K562 (cell line): Measurements from ENCODE around the gene TUBGCP6. TPM values are rescaled to one million over a fixed set of nuclear protein-coding genes. Genes with fewer than 3 reads are reported as not detected.

Experiments
- ATAC-seq: fragments of 200-7000 bp; cut with Tn5 transposase; 3 replicates; pipeline ENCODE4 v1.9.1; 2020; ENCODE audit warnings: moderate library complexity
- BruUV-seq: library from RNA; stranded (reverse); fragments of 400-500 nt; replicated peaks from 2 replicates; lab custom pipeline; 2021; lab: Mats Ljungman, UMichigan
- CTCF ChIA-PET: fragments of 300-600 bp; formaldehyde crosslinking; extraction: SDS; loops from one replicate; lab custom pipeline; 2021; ENCODE audit warnings: low intra/inter-chr PET ratio; lab: Yijun Ruan, JAX
- POLR2A ChIA-PET: fragments of 300-600, 350-650 bp; sonication (Branson Sonifier 250); formaldehyde crosslinking; extraction: SDS; loops from one replicate; lab custom pipeline; 2021; ENCODE audit warnings: antibody characterized with exemption, inconsistent platforms; lab: Yijun Ruan, JAX
- DNase-seq, 4 experiments: peaks; one replicate each; pipeline versions ENCODE4 v3.0.0 to v3.0.0-alpha.2; 2011 to 2018; ENCODE audit warnings: low spot score in 3 of 4, mixed read lengths in 3 of 4; ENCODE audit errors: extremely low read depth in 1 of 4
- FAIRE-seq: peaks from 2 replicates; lab custom pipeline; 2011; peaks lifted over from hg19 to GRCh38; lab: Jason Lieb, UNC
- H2AFZ ChIP-seq: 2 replicates; pipeline ENCODE4 v1.6.0; 2011; ENCODE audit warnings: low read depth, low read length, control low read depth, inconsistent platforms
- H3K27ac ChIP-seq: fragments of 200-600 bp; 3 replicates; pipeline ENCODE4 v1.8.0; 2011; ENCODE audit warnings: low read depth, mild to moderate bottlenecking, control low read depth, inconsistent platforms, low read length, moderate library complexity, mixed read lengths; ENCODE audit errors: extremely low read depth
- H3K27me3 ChIP-seq, 2 experiments: fragments of 300-600 bp in 1 of 2; 2 replicates in 1 of 2; 3 replicates in 1 of 2; pipeline versions ENCODE4 v1.6.0 to v1.8.0; 2011; ENCODE audit warnings: inconsistent platforms in 2 of 2, low read length in 2 of 2, mild to moderate bottlenecking in 1 of 2, mixed read lengths in 1 of 2, moderate library complexity in 1 of 2; ENCODE audit not compliant: control insufficient read depth in 2 of 2, insufficient read depth in 2 of 2
- H3K36me3 ChIP-seq: fragments of 300-600 bp; 3 replicates; pipeline ENCODE4 v1.8.0; 2011; ENCODE audit warnings: mild to moderate bottlenecking, low read length, inconsistent platforms; ENCODE audit not compliant: control insufficient read depth, insufficient read depth
- H3K4me1 ChIP-seq, 2 experiments: fragments of 200-600 bp in 1 of 2; replicated peaks in 1 of 2; 2 replicates in 1 of 2; 3 replicates in 1 of 2; pipeline versions ENCODE4 v1.5.1 to v1.8.0; 2011; ENCODE audit warnings: inconsistent platforms in 2 of 2, low read length in 2 of 2, mild to moderate bottlenecking in 1 of 2, mixed read lengths in 1 of 2, moderate library complexity in 1 of 2; ENCODE audit not compliant: control insufficient read depth in 2 of 2, insufficient read depth in 2 of 2
- H3K4me2 ChIP-seq: 2 replicates; pipeline ENCODE4 v1.6.1; 2011; ENCODE audit warnings: low read length, control low read depth, inconsistent platforms, mixed read lengths; ENCODE audit not compliant: insufficient read depth
- H3K4me3 ChIP-seq: fragments of 200-600 bp; sonication (generic), shearing (Covaris generic); 2 replicates; pipeline ENCODE4 v1.5.1; 2016; ENCODE audit warnings: control low read depth, inconsistent platforms
- H3K79me2 ChIP-seq: fragments of 200-600 bp; 3 replicates; pipeline ENCODE4 v1.8.0; 2011; ENCODE audit warnings: low read length, inconsistent platforms; ENCODE audit not compliant: control insufficient read depth, insufficient read depth
- H3K9ac ChIP-seq, 2 experiments: 2 replicates each; pipeline versions ENCODE4 v1.6.0 to v1.6.1; 2011; ENCODE audit warnings: low read depth in 2 of 2, low read length in 2 of 2, control low read depth in 1 of 2, inconsistent platforms in 1 of 2, mild to moderate bottlenecking in 1 of 2, mixed read lengths in 1 of 2; ENCODE audit not compliant: insufficient read depth in 1 of 2
- H3K9me1 ChIP-seq: one replicate; pipeline ENCODE4 v1.6.0; 2011; ENCODE audit warnings: inconsistent platforms, mild to moderate bottlenecking, low read length, moderate library complexity; ENCODE audit not compliant: control insufficient read depth, insufficient read depth
- H3K9me3 ChIP-seq: replicated peaks from 2 replicates; pipeline ENCODE4 v1.5.1; 2011; ENCODE audit warnings: low read depth, low read length, inconsistent platforms; ENCODE audit not compliant: control insufficient read depth, insufficient read depth
- H4K20me1 ChIP-seq: replicated peaks from 2 replicates; pipeline ENCODE4 v1.6.1; 2011; ENCODE audit warnings: low read length, inconsistent platforms, mixed read lengths; ENCODE audit not compliant: control insufficient read depth, insufficient read depth
- CBFA2T3 ChIP-seq: fragments of 450-650 bp; IDR thresholded peaks from 2 replicates; pipeline ENCODE4 v1.6.1; 2017
- L3MBTL2 ChIP-seq: fragments of 450-650 bp; IDR thresholded peaks from 2 replicates; pipeline ENCODE4 v1.6.1; 2016; ENCODE audit warnings: mild to moderate bottlenecking, moderate library complexity
- POLR2G ChIP-seq: fragments of 200-400 bp; formaldehyde crosslinking; IDR thresholded peaks from 2 replicates; pipeline ENCODE4 v1.6.1; 2017; ENCODE audit warnings: low read depth, mild to moderate bottlenecking, antibody characterized with exemption, low read length, moderate library complexity
- RBM39 ChIP-seq: fragments of 200-400 bp; formaldehyde crosslinking; optimal IDR thresholded peaks from 2 replicates; pipeline ENCODE3; 2018; ENCODE audit warnings: low read depth, low read length
- ZBTB7A ChIP-seq: IDR thresholded peaks from 2 replicates; pipeline ENCODE4 v1.6.1; 2011; ENCODE audit warnings: low read depth, mild to moderate bottlenecking, low read length, moderate library complexity, borderline replicate concordance; ENCODE audit not compliant: control insufficient read depth
- ZNF197 ChIP-seq: fragments of 200-800 bp; sonication (Bioruptor generic); IDR thresholded peaks from 2 replicates; pipeline ENCODE4 v1.6.1; 2016; ENCODE audit warnings: low read depth, missing genetic modification characterization, missing compliant biosample characterization
- WGBS: fragments of 100-300 bp; shearing (Covaris generic); methylation state at CpG from one replicate; pipeline ENCODE4 v1.1.6; 2016; ENCODE audit warnings: low coverage, mixed read lengths; ENCODE audit not compliant: insufficient coverage; ENCODE audit errors: missing lambda C conversion rate; 5-methylcytosine and 5-hydroxymethylcytosine counted together
- in situ Hi-C: fragments of 300-500 bp; cut with MboI; formaldehyde crosslinking; loops from 4 replicates; pipeline ENCODE4 v1.15.0; 2018; ENCODE audit warnings: inconsistent platforms, mixed read lengths
- intact Hi-C: fragments of 100-400 bp; cut with micrococcal nuclease; formaldehyde crosslinking; loops from 2 replicates; pipeline ENCODE4 v1.14.2; 2022
- polyA plus RNA-seq, 8 experiments: library from polyadenylated mRNA; depleted of rRNA in 4 of 8; stranded (reverse) in 5 of 8; unstranded in 3 of 8; fragments of >200 nt; fragmentation: Nextera tagmentation in 2 of 8; fragmentation: Illumina TruSeq in 1 of 8; extraction: Ambion mirVana in 2 of 8; extraction: Trizol in 1 of 8; gene quantifications; 2 replicates each; pipeline versions ENCODE4 v1.2.1 to v1.2.3, GENCODE V29; 2011 to 2014; ENCODE audit warnings: inconsistent platforms in 1 of 8, missing spikeins in 1 of 8
- total RNA-seq, 7 experiments: library from RNA; depleted of rRNA in 6 of 7; stranded (reverse); fragments of >200 nt in 6 of 7; fragmentation: Illumina TruSeq in 2 of 7; extraction: Trizol in 2 of 7; gene quantifications; 2 replicates each; pipeline versions ENCODE4 v1.2.1 to v1.2.3, GENCODE V29; 2011 to 2021; ENCODE audit warnings: low replicate concordance in 1 of 7
- TF ChIP-seq, protein P1 (sequence below): sonication (generic); formaldehyde crosslinking; IDR thresholded peaks from 2 replicates; pipeline ENCODE4 v1.8.1; 2023; ENCODE audit warnings: mild to moderate bottlenecking, missing genetic modification reagents
- TF ChIP-seq, protein P2 (sequence below): IDR thresholded peaks from 2 replicates; pipeline ENCODE4 v1.6.1; 2011; ENCODE audit warnings: borderline replicate concordance, low read depth, mild to moderate bottlenecking, moderate library complexity, low read length; ENCODE audit not compliant: insufficient read depth, poor library complexity, severe bottlenecking
- TF ChIP-seq, protein P3 (sequence below): fragments of 450-650 bp; IDR thresholded peaks from 2 replicates; pipeline ENCODE4 v1.6.1; 2016; ENCODE audit warnings: low read depth, mild to moderate bottlenecking, moderate library complexity
- TF ChIP-seq, protein P4 (sequence below): fragments of 250-450 bp; sonication (Bioruptor Pico); IDR thresholded peaks from 2 replicates; pipeline ENCODE4 v1.5.0; 2021
- TF ChIP-seq, protein P5 (sequence below): fragments of 250-450 bp; sonication (Bioruptor Pico); IDR thresholded peaks from 2 replicates; pipeline ENCODE4 v1.5.0; 2020; ENCODE audit warnings: mild to moderate bottlenecking

TUBGCP6 gene
- total and polyA plus RNA-seq, 9 of the 15 experiments (the other 6 are each of a cell fraction or from before 2014, with no cell fraction given): 0.76 to 33.0 (median 10.1) TPM

DNA sequence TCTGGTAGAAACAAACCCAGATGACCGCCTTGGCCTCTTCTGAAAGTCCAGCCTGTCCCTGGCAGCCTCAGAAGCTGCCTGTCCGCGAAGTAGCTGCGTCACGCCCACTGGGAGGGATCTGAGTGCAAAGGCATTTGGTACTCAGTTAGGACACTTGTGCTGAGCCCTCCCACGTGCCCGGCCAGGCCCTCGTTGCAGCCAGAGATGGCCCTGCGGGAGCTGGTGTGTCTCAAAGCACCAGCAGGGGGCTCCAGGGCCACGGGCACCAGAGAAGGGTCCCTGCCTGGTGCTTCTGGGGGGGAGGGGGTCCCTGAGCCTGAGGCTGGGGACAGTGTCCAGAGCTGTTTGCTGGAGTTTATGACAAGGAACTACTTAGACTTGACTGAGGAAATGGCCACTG is 38.2 kb downstream of the TUBGCP6 start:
- in situ Hi-C loops: no loop called here
- TF ChIP-seq, protein P1, sequence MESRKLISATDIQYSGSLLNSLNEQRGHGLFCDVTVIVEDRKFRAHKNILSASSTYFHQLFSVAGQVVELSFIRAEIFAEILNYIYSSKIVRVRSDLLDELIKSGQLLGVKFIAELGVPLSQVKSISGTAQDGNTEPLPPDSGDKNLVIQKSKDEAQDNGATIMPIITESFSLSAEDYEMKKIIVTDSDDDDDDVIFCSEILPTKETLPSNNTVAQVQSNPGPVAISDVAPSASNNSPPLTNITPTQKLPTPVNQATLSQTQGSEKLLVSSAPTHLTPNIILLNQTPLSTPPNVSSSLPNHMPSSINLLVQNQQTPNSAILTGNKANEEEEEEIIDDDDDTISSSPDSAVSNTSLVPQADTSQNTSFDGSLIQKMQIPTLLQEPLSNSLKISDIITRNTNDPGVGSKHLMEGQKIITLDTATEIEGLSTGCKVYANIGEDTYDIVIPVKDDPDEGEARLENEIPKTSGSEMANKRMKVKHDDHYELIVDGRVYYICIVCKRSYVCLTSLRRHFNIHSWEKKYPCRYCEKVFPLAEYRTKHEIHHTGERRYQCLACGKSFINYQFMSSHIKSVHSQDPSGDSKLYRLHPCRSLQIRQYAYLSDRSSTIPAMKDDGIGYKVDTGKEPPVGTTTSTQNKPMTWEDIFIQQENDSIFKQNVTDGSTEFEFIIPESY (CRISPR knock-in tag): peak; percentile 54; the same call in 1 of the 2 replicates
- TF ChIP-seq L3MBTL2: peak; percentile 38; the same call in 1 of the 2 replicates
- TF ChIP-seq, protein P2, sequence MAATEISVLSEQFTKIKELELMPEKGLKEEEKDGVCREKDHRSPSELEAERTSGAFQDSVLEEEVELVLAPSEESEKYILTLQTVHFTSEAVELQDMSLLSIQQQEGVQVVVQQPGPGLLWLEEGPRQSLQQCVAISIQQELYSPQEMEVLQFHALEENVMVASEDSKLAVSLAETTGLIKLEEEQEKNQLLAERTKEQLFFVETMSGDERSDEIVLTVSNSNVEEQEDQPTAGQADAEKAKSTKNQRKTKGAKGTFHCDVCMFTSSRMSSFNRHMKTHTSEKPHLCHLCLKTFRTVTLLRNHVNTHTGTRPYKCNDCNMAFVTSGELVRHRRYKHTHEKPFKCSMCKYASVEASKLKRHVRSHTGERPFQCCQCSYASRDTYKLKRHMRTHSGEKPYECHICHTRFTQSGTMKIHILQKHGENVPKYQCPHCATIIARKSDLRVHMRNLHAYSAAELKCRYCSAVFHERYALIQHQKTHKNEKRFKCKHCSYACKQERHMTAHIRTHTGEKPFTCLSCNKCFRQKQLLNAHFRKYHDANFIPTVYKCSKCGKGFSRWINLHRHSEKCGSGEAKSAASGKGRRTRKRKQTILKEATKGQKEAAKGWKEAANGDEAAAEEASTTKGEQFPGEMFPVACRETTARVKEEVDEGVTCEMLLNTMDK: peak; percentile 36
- no peak for TF ChIP-seq CBFA2T3
- TF ChIP-seq, protein P3, sequence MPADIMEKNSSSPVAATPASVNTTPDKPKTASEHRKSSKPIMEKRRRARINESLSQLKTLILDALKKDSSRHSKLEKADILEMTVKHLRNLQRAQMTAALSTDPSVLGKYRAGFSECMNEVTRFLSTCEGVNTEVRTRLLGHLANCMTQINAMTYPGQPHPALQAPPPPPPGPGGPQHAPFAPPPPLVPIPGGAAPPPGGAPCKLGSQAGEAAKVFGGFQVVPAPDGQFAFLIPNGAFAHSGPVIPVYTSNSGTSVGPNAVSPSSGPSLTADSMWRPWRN: no peak
- peak; percentile 47; the same call in 1 of the 2 replicates for TF ChIP-seq ZBTB7A
- 0 out of 2 replicates have a peak, but pooled peaks have one; percentile 7 for TF ChIP-seq POLR2G
- TF ChIP-seq, protein P4, sequence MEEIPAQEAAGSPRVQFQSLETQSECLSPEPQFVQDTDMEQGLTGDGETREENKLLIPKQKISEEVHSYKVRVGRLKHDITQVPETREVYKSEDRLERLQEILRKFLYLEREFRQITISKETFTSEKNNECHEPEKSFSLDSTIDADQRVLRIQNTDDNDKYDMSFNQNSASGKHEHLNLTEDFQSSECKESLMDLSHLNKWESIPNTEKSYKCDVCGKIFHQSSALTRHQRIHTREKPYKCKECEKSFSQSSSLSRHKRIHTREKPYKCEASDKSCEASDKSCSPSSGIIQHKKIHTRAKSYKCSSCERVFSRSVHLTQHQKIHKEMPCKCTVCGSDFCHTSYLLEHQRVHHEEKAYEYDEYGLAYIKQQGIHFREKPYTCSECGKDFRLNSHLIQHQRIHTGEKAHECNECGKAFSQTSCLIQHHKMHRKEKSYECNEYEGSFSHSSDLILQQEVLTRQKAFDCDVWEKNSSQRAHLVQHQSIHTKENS: no peak
- TF ChIP-seq, protein P5, sequence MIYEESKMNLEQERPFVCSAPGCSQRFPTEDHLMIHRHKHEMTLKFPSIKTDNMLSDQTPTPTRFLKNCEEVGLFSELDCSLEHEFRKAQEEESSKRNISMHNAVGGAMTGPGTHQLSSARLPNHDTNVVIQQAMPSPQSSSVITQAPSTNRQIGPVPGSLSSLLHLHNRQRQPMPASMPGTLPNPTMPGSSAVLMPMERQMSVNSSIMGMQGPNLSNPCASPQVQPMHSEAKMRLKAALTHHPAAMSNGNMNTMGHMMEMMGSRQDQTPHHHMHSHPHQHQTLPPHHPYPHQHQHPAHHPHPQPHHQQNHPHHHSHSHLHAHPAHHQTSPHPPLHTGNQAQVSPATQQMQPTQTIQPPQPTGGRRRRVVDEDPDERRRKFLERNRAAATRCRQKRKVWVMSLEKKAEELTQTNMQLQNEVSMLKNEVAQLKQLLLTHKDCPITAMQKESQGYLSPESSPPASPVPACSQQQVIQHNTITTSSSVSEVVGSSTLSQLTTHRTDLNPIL (CRISPR knock-in tag): no peak
- no peak for TF ChIP-seq RBM39
- no peak for TF ChIP-seq ZNF197 (CRISPR knock-in tag)

More for the DNA sequence above, 38.2 kb downstream of the TUBGCP6 start:
- peak; percentile 38 to 44 (median 43) for DNase-seq
- H2AFZ ChIP-seq: no peak overlapping the region
- H3K27ac ChIP-seq: no peak overlapping the region
- H3K4me3 ChIP-seq: no peak overlapping the region
- H3K9ac ChIP-seq: no peak overlapping the region; a peak in 1 of 4 replicates
- H3K4me1 ChIP-seq: peaks cover 5 to 45% of the 10 kb centered on the region in 2 experiments; a peak in 3 of 5 replicates
- no peaks in the 10 kb centered on the region for H3K9me1 ChIP-seq
- H4K20me1 ChIP-seq: 0 out of 2 replicates have a peak, but pooled peaks cover 3% of the 10 kb centered on the region
- no TSS peak for BruUV-seq
- H3K27me3 ChIP-seq: no peaks in the 10 kb centered on the region
- 74% methylated on average over 6 of the region's 10 CpGs for WGBS
- intact Hi-C loops: no loop called here
- peak; percentile 67 for ATAC-seq
- H3K9me3 ChIP-seq: peaks cover 5% of the 10 kb centered on the region; the same call in 1 of the 2 replicates
- no peak for FAIRE-seq
- H3K36me3 ChIP-seq: peaks cover 48% of the 10 kb centered on the region
- ChIA-PET CTCF (no interaction called here), POLR2A (no interaction called here)
- H3K79me2 ChIP-seq: peaks cover 15% of the 10 kb centered on the region
- no peak overlapping the region for H3K4me2 ChIP-seq
